ENCODE results near the gene RBPJL. TPM values are rescaled to one million over a fixed set of nuclear protein-coding genes. Genes with fewer than 3 reads are reported as not detected.

The RBPJL gene
- total RNA-seq, 2 experiments from 2014 or later: not detected

- no peaks in the 10 kb centered on the region for H3K9me3 ChIP-seq (ENCODE audit: low read length)
- no peak for TF ChIP-seq CTCF (conservative IDR thresholded peaks at IDR 0.05; ENCODE audit: low read length)
- TF ChIP-seq EZH2phosphoT487 (IDR thresholded peaks at IDR 0.05; ENCODE audit: borderline replicate concordance, low read depth, low read length): no peak
- no TSS peak for BruUV-seq (replicated peaks)
- intact Hi-C loops (cut with micrococcal nuclease; ENCODE audit: unreplicated experiment): no loop called here
- H3K4me1 ChIP-seq (ENCODE audit: insufficient read depth, low read length, poor library complexity, severe bottlenecking): peaks cover under 1% of the 10 kb centered on the region
- H3K9me2 ChIP-seq (ENCODE audit: insufficient read depth, low read length): no peaks in the 10 kb centered on the region
- H3K27ac ChIP-seq (ENCODE audit: low read depth, low read length, poor library complexity, severe bottlenecking): no peak overlapping the region
- no peaks in the 10 kb centered on the region for H3K79me2 ChIP-seq (ENCODE audit: insufficient read depth, low read depth, low read length)
- H2AFZ ChIP-seq (ENCODE audit: low read length): no peak overlapping the region
- H4K20me1 ChIP-seq (ENCODE audit: insufficient read depth, low read length): no peaks in the 10 kb centered on the region
- H3K4me3 ChIP-seq (ENCODE audit: low read depth, low read length, poor library complexity, severe bottlenecking): no peak overlapping the region
- no peak overlapping the region for H3K4me2 ChIP-seq (ENCODE audit: low read length)
- CTCF ChIA-PET (ENCODE audit: unreplicated experiment): interaction anchor here (0.5 kb wide), 1 partner anchor 123 kb away, joined by 4 read pairs; no protein-coding TSS in a partner anchor
- no peak for DNase-seq (ENCODE audit: low spot score)
- no peaks in the 10 kb centered on the region for H3K36me3 ChIP-seq (ENCODE audit: insufficient read depth, low read length)
- POLR2A ChIA-PET: interaction anchor here (0.7 kb wide), 1 partner anchor 496 kb away, joined by 3 read pairs; no protein-coding TSS in a partner anchor
These were observed 6.5 kb downstream of the RBPJL start for GRCh38 chr20:45313065-45313695.

- no TSS peak for BruUV-seq (replicated peaks)
- Histone ChIP-seq H2AFZ (ENCODE audit: low read length) (no peak overlapping the region), H3K9me3 (ENCODE audit: low read length) (no peaks in the 10 kb centered on the region), H3K4me1 (ENCODE audit: insufficient read depth, low read length, poor library complexity, severe bottlenecking) (peaks cover 8% of the 10 kb centered on the region), H3K79me2 (ENCODE audit: insufficient read depth, low read depth, low read length) (no peaks in the 10 kb centered on the region), H4K20me1 (ENCODE audit: insufficient read depth, low read length) (no peaks in the 10 kb centered on the region), H3K4me2 (ENCODE audit: low read length) (no peak overlapping the region), H3K9me2 (ENCODE audit: insufficient read depth, low read length) (no peaks in the 10 kb centered on the region), H3K4me3 (ENCODE audit: low read depth, low read length, poor library complexity, severe bottlenecking) (no peak overlapping the region), H3K36me3 (ENCODE audit: insufficient read depth, low read length) (no peaks in the 10 kb centered on the region), H3K27ac (ENCODE audit: low read depth, low read length, poor library complexity, severe bottlenecking) (no peak overlapping the region)
- DNase-seq (ENCODE audit: low spot score): no peak
- TF ChIP-seq CTCF (conservative IDR thresholded peaks at IDR 0.05; ENCODE audit: low read length) (no peak), EZH2phosphoT487 (IDR thresholded peaks at IDR 0.05; ENCODE audit: borderline replicate concordance, low read depth, low read length) (no peak)
- ChIA-PET CTCF (ENCODE audit: unreplicated experiment) (no interaction called here), POLR2A (interaction anchor here (0.6 kb wide), 1 partner anchor 22 kb away, joined by 3 read pairs; no protein-coding TSS in a partner anchor)
- intact Hi-C loops (cut with micrococcal nuclease; ENCODE audit: unreplicated experiment): no loop called here
These were observed 7.3 kb downstream of the RBPJL start for GRCh38 chr20:45313943-45314342.

GRCh38 chr20:45315672-45316071 is 9.0 kb downstream of the RBPJL start:
- no TSS peak for BruUV-seq (replicated peaks)
- CTCF ChIA-PET (ENCODE audit: unreplicated experiment): no interaction called here
- H3K4me2 ChIP-seq (ENCODE audit: low read length): no peak overlapping the region
- no peak overlapping the region for H3K4me3 ChIP-seq (ENCODE audit: low read depth, low read length, poor library complexity, severe bottlenecking)
- no peaks in the 10 kb centered on the region for H3K36me3 ChIP-seq (ENCODE audit: insufficient read depth, low read length)
- H2AFZ ChIP-seq (ENCODE audit: low read length): no peak overlapping the region
- no peaks in the 10 kb centered on the region for H3K79me2 ChIP-seq (ENCODE audit: insufficient read depth, low read depth, low read length)
- H3K9me2 ChIP-seq (ENCODE audit: insufficient read depth, low read length): no peaks in the 10 kb centered on the region
- no peaks in the 10 kb centered on the region for H3K9me3 ChIP-seq (ENCODE audit: low read length)
- H3K4me1 ChIP-seq (ENCODE audit: insufficient read depth, low read length, poor library complexity, severe bottlenecking): peaks cover 25% of the 10 kb centered on the region
- POLR2A ChIA-PET: interaction anchor here (0.7 to 0.9 kb wide), 2 partner anchors 11 to 124 kb away, joined by 3 to 4 read pairs; no protein-coding TSS in a partner anchor
- DNase-seq (ENCODE audit: low spot score): no peak
- H3K27ac ChIP-seq (ENCODE audit: low read depth, low read length, poor library complexity, severe bottlenecking): no peak overlapping the region
- intact Hi-C loops (cut with micrococcal nuclease; ENCODE audit: unreplicated experiment): no loop called here
- no peaks in the 10 kb centered on the region for H4K20me1 ChIP-seq (ENCODE audit: insufficient read depth, low read length)
- TF ChIP-seq EZH2phosphoT487 (IDR thresholded peaks at IDR 0.05; ENCODE audit: borderline replicate concordance, low read depth, low read length) (no peak), CTCF (conservative IDR thresholded peaks at IDR 0.05; ENCODE audit: low read length) (no peak)

Data from OCI-LY7 (cell line).